Lung (tissue), 16 donors: ENCODE data around the gene OR10G3. TPM values are rescaled to one million over a fixed set of nuclear protein-coding genes. Genes with fewer than 3 reads are reported as not detected.

Experiments
- ATAC-seq: fragments of 200-7000 bp; cut with Tn5 transposase; one replicate; pipeline ENCODE4 v1.9.1; 2020; ENCODE audit warnings: moderate number of reproducible peaks; ENCODE audit not compliant: insufficient read depth, low FRiP score
- DNase-seq, 3 donors: peaks; one replicate each; pipeline ENCODE4 v3.0.0-alpha.2; 2013 to 2017
- H3K27ac ChIP-seq, 2 donors: one replicate each; pipeline ENCODE4 v1.5.1; 2013; ENCODE audit warnings: mild to moderate bottlenecking in 2 of 2, moderate library complexity in 2 of 2, control low read depth in 1 of 2, inconsistent platforms in 1 of 2, low read depth in 1 of 2, low read length in 1 of 2
- H3K27me3 ChIP-seq, 3 donors: one replicate each; pipeline ENCODE4 v1.5.1; 2013; ENCODE audit warnings: low read length in 2 of 3; ENCODE audit not compliant: control insufficient read depth in 3 of 3, insufficient read depth in 3 of 3
- H3K36me3 ChIP-seq, 4 donors: one replicate each; pipeline ENCODE4 v1.5.1; 2013; ENCODE audit warnings: low read length in 4 of 4, mild to moderate bottlenecking in 1 of 4, moderate library complexity in 1 of 4; ENCODE audit not compliant: control insufficient read depth in 4 of 4, insufficient read depth in 4 of 4
- H3K4me1 ChIP-seq, 5 donors: one replicate each; pipeline ENCODE4 v1.5.1; 2013; ENCODE audit warnings: low read length in 5 of 5, mild to moderate bottlenecking in 2 of 5, moderate library complexity in 1 of 5; ENCODE audit not compliant: control insufficient read depth in 5 of 5, insufficient read depth in 5 of 5
- H3K4me3 ChIP-seq: one replicate; pipeline ENCODE4 v1.5.1; 2013; ENCODE audit warnings: mild to moderate bottlenecking, control low read depth, moderate library complexity
- H3K9ac ChIP-seq, 2 donors: one replicate each; pipeline ENCODE4 v1.5.1; 2013; ENCODE audit warnings: low read length in 2 of 2, control low read depth in 1 of 2; ENCODE audit not compliant: insufficient read depth in 1 of 2
- H3K9me3 ChIP-seq, 4 donors: one replicate each; pipeline ENCODE4 v1.5.1; 2013; ENCODE audit warnings: low read length in 3 of 4, mild to moderate bottlenecking in 1 of 4, moderate library complexity in 1 of 4; ENCODE audit not compliant: control insufficient read depth in 4 of 4, insufficient read depth in 3 of 4
- CTCF ChIP-seq: IDR thresholded peaks from 2 replicates; pipeline ENCODE4 v1.5.1; 2012; ENCODE audit warnings: mild to moderate bottlenecking; ENCODE audit errors: control extremely low read depth, extremely low read depth
- WGBS, 2 donors: extraction: QIAGEN DNeasy Blood & Tissue Kit; methylation state at CpG; one replicate each; pipeline ENCODE4 v1.1.7; 2013; 5-methylcytosine and 5-hydroxymethylcytosine counted together
- long read RNA-seq, 5 donors: transcript quantifications; one replicate each; lab custom pipeline, GENCODE V29; 2026
- polyA plus RNA-seq, 2 donors: library from polyadenylated mRNA; stranded (reverse); fragments of 200-250 nt; gene quantifications; one replicate each; pipeline ENCODE4 v1.2.1, GENCODE V29; 2013
- total RNA-seq, 2 donors: library from RNA; depleted of rRNA in 1 of 2; stranded (reverse); fragments of >200 nt in 1 of 2; gene quantifications; one replicate each; pipeline ENCODE4 v1.2.1, GENCODE V29; 2014 to 2021
- donor health status: control.
- donor health status: control.
- donor health status: Bipolar disorder and iron deficiency.
- donor health status: healthy.
- donor health status: DM: yes; HTN: yes; CAD: no.

Gene OR10G3
- total RNA-seq (not detected), polyA plus RNA-seq (not detected)
- long read RNA-seq, donor 1: 0 reads
- long read RNA-seq, donor 2: 0 reads
- long read RNA-seq, donor 3: 0 reads
- long read RNA-seq, donor 4: 0 reads
- long read RNA-seq, donor 5: 0 reads

GRCh38 chr14:21579976-21580375, at the start of gene OR10G3:
Gene OR10G3, minus strand, starts transcription at chr14:21580076. Its CDS starts 9,332 bp downstream, at chr14:21570744.
- DNase-seq (no peak), ATAC-seq (no peak)
- Histone ChIP-seq H3K4me3 (no peak within 1 kb of the TSS), H3K9me3 (no peaks in the 10 kb centered on the region), H3K27ac (no peak within 1 kb of the TSS), H3K36me3 (no peaks in the 10 kb centered on the region), H3K4me1 (no peaks in the 10 kb centered on the region), H3K9ac (no peak within 1 kb of the TSS), H3K27me3 (no peaks in the 10 kb centered on the region)
- 80 to 89% methylated on average over 2 of the region's 2 CpGs for WGBS, 2 donors
- TF ChIP-seq CTCF: no peak

GRCh38 chr14:21626491-21627230, 46.8 kb upstream of the OR10G3 start:
- TF ChIP-seq CTCF: no peak
- no peak overlapping the region for H3K9ac ChIP-seq
- H3K27me3 ChIP-seq: no peaks in the 10 kb centered on the region
- WGBS, 2 donors: 65 to 78% methylated on average over 3 of the region's 3 CpGs
- H3K36me3 ChIP-seq: no peaks in the 10 kb centered on the region
- no peaks in the 10 kb centered on the region for H3K4me1 ChIP-seq
- ATAC-seq: no peak
- no peak overlapping the region for H3K27ac ChIP-seq
- no peaks in the 10 kb centered on the region for H3K9me3 ChIP-seq
- DNase-seq: no peak
- H3K4me3 ChIP-seq: no peak overlapping the region

- TF ChIP-seq CTCF: no peak
- DNase-seq (no peak), ATAC-seq (no peak)
- Histone ChIP-seq H3K4me3 (no peak overlapping the region), H3K4me1 (no peaks in the 10 kb centered on the region), H3K27me3 (no peaks in the 10 kb centered on the region), H3K36me3 (no peaks in the 10 kb centered on the region), H3K9ac (no peak overlapping the region), H3K9me3 (no peaks in the 10 kb centered on the region), H3K27ac (no peak overlapping the region)
- 80 to 88% methylated on average over 8 of the region's 8 CpGs for WGBS, 2 donors
These were observed 37.7 kb upstream of the OR10G3 start for GRCh38 chr14:21617614-21618013.

GRCh38 chr14:21614240-21614639, 34.4 kb upstream of the OR10G3 start:
- TF ChIP-seq CTCF: no peak
- 19 to 27% methylated on average over 1 of the region's 1 CpG for WGBS, 2 donors
- peak in 2 of 3 donors; percentile 2 to 52 for DNase-seq

More at GRCh38 chr14:21614240-21614639, 34.4 kb upstream of the OR10G3 start:
- Histone ChIP-seq H3K4me1 (no peaks in the 10 kb centered on the region), H3K27ac (no peak overlapping the region), H3K9me3 (no peaks in the 10 kb centered on the region), H3K9ac (no peak overlapping the region), H3K27me3 (no peaks in the 10 kb centered on the region), H3K36me3 (no peaks in the 10 kb centered on the region), H3K4me3 (no peak overlapping the region)
- no peak for ATAC-seq
